Fibroblast of upper back skin (primary cell): ENCODE results near the gene PTX4.

Experiments
- DNase-seq: peaks from one replicate; pipeline ENCODE4 v3.0.0-alpha.2; 2013

Gene PTX4

GRCh38 chr16:1488619-1489018 is at the start of gene PTX4:
Gene PTX4, minus strand, starts transcription at chr16:1488944. Its CDS starts 35 bp downstream, at chr16:1488909.
- DNase-seq = no peak

- no peak for DNase-seq
Observed at GRCh38 chr16:1537763-1538289, 49.1 kb upstream of the PTX4 start.

GRCh38 chr16:1537138-1537577 is 48.4 kb upstream of the PTX4 start:
- DNase-seq = no peak

GRCh38 chr16:1536601-1537000 is 47.9 kb upstream of the PTX4 start:
- DNase-seq = no peak

- DNase-seq = no peak
Observed at GRCh38 chr16:1535391-1536291, 46.9 kb upstream of the PTX4 start.

GRCh38 chr16:1534021-1535020 is 45.6 kb upstream of the PTX4 start:
- DNase-seq = peak; percentile 50

GRCh38 chr16:1533443-1533951 is 44.8 kb upstream of the PTX4 start, which contains the start of gene TMEM204:
Gene TMEM204, plus strand, starts transcription at chr16:1533666. Its CDS starts 610 bp downstream, at chr16:1534276.
- DNase-seq = peak; percentile 86

- no peak for DNase-seq
Observed at GRCh38 chr16:1532771-1533170, 44.0 kb upstream of the PTX4 start.

GRCh38 chr16:1532081-1532760 is 43.5 kb upstream of the PTX4 start:
- no peak for DNase-seq

GRCh38 chr16:1531638-1531910 is 42.8 kb upstream of the PTX4 start:
- no peak for DNase-seq

- DNase-seq = peak; percentile 87
Observed at GRCh38 chr16:1530883-1531637, 42.3 kb upstream of the PTX4 start.

GRCh38 chr16:1530349-1530882 is 41.7 kb upstream of the PTX4 start:
- no peak for DNase-seq

GRCh38 chr16:1528921-1529537 is 40.3 kb upstream of the PTX4 start:
- no peak for DNase-seq

GRCh38 chr16:1527836-1528811 is 39.4 kb upstream of the PTX4 start:
- peak; percentile 47 for DNase-seq

- DNase-seq = no peak
Observed at GRCh38 chr16:1526608-1527555, 38.1 kb upstream of the PTX4 start.

GRCh38 chr16:1525871-1526607 is 37.3 kb upstream of the PTX4 start:
- DNase-seq = no peak

GRCh38 chr16:1524366-1524765 is 35.6 kb upstream of the PTX4 start:
- DNase-seq = no peak
